HepG2 (cell line): Measurements from ENCODE around the gene TP53BP2. TPM values are rescaled to one million over a fixed set of nuclear protein-coding genes. Genes with fewer than 3 reads are reported as not detected.

Source experiments
- ATAC-seq: fragments of 200-7000 bp; cut with Tn5 transposase; 3 replicates; pipeline ENCODE4 v1.9.1; 2020; ENCODE audit warnings: mild to moderate bottlenecking, moderate library complexity
- BruUV-seq: library from RNA; stranded (reverse); fragments of 400-500 nt; replicated peaks from 2 replicates; lab custom pipeline; 2021; lab: Mats Ljungman, UMichigan
- CTCF ChIA-PET: fragments of 300-600 bp; formaldehyde crosslinking; extraction: SDS; loops from one replicate; lab custom pipeline; 2021; ENCODE audit warnings: low total read pairs, inconsistent platforms, low intra/inter-chr PET ratio; lab: Yijun Ruan, JAX
- POLR2A ChIA-PET: fragments of 350-600 bp; sonication (Branson Sonifier 250); formaldehyde crosslinking; loops from one replicate; lab custom pipeline; 2020; ENCODE audit warnings: antibody characterized with exemption, inconsistent platforms; lab: Yijun Ruan, JAX
- DNase-seq: peaks from one replicate; pipeline ENCODE4 v3.0.0-alpha.2; 2015; ENCODE audit warnings: low spot score
- FAIRE-seq: peaks from 3 replicates; lab custom pipeline; 2011; peaks lifted over from hg19 to GRCh38; lab: Jason Lieb, UNC
- H2AFZ ChIP-seq: one replicate; pipeline ENCODE4 v1.6.1; 2011; ENCODE audit warnings: low read length, inconsistent platforms
- H3K27ac ChIP-seq: fragments of 300-600 bp; 3 replicates; pipeline ENCODE4 v1.8.0; 2011; ENCODE audit warnings: mixed run types, mild to moderate bottlenecking, mixed read lengths, low read length, inconsistent platforms; ENCODE audit not compliant: insufficient read depth; ENCODE audit errors: extremely low read length
- H3K27me3 ChIP-seq, 2 experiments: fragments of 200-600 bp in 1 of 2; 2 replicates in 1 of 2; 3 replicates in 1 of 2; pipeline versions ENCODE4 v1.6.0 to v1.8.0; 2011; ENCODE audit warnings: low read length in 2 of 2, mild to moderate bottlenecking in 2 of 2, moderate library complexity in 2 of 2, inconsistent platforms in 1 of 2; ENCODE audit not compliant: insufficient read depth in 2 of 2, control insufficient read depth in 1 of 2
- H3K36me3 ChIP-seq, 2 experiments: fragments of 200-600 bp in 1 of 2; replicated peaks in 1 of 2; 2 replicates in 1 of 2; 3 replicates in 1 of 2; pipeline versions ENCODE4 v1.5.1 to v1.8.0; 2011; ENCODE audit warnings: low read length in 2 of 2, inconsistent platforms in 1 of 2; ENCODE audit not compliant: insufficient read depth in 2 of 2, control insufficient read depth in 1 of 2
- H3K4me1 ChIP-seq: 2 replicates; pipeline ENCODE4 v1.5.1; 2012; ENCODE audit warnings: low read length, inconsistent platforms; ENCODE audit not compliant: insufficient read depth
- H3K4me2 ChIP-seq: 2 replicates; pipeline ENCODE4 v1.6.0; 2011; ENCODE audit warnings: low read depth, low read length, inconsistent platforms
- H3K4me3 ChIP-seq, 3 experiments: fragments of 200-600 bp in 1 of 3; sonication (generic), shearing (Covaris generic) in 1 of 3; replicated peaks in 1 of 3; 2 replicates each; pipeline ENCODE4 v1.5.1; 2011 to 2016; ENCODE audit warnings: low read length in 3 of 3, inconsistent platforms in 2 of 3, low read depth in 2 of 3, mild to moderate bottlenecking in 2 of 3, control low read depth in 1 of 3, mixed read lengths in 1 of 3; ENCODE audit not compliant: insufficient read depth in 1 of 3
- H3K79me2 ChIP-seq: one replicate; pipeline ENCODE4 v1.6.1; 2011; ENCODE audit warnings: low read length, inconsistent platforms; ENCODE audit not compliant: insufficient read depth
- H3K9ac ChIP-seq: 2 replicates; pipeline ENCODE4 v1.6.0; 2011; ENCODE audit warnings: mild to moderate bottlenecking, low read depth, low read length, inconsistent platforms; ENCODE audit not compliant: insufficient read depth
- H3K9me3 ChIP-seq: 2 replicates; pipeline ENCODE4 v1.5.1; 2012; ENCODE audit warnings: mild to moderate bottlenecking, low read length
- H4K20me1 ChIP-seq: 2 replicates; pipeline ENCODE4 v1.6.0; 2011; ENCODE audit warnings: inconsistent platforms, mild to moderate bottlenecking, low read length, moderate library complexity; ENCODE audit not compliant: insufficient read depth
- CBX1 ChIP-seq: IDR thresholded peaks from one replicate; pipeline ENCODE4 v1.6.1; 2016; ENCODE audit warnings: antibody characterized with exemption, low read depth
- CTCF ChIP-seq: sonication (generic); formaldehyde crosslinking; IDR thresholded peaks from 2 replicates; pipeline ENCODE4 v1.5.0; 2020; ENCODE audit warnings: mild to moderate bottlenecking, missing genetic modification reagents, moderate library complexity
- DDIT3 ChIP-seq: sonication (generic); formaldehyde crosslinking; IDR thresholded peaks from 2 replicates; pipeline ENCODE4 v1.4.0; 2020; ENCODE audit warnings: mild to moderate bottlenecking, missing genetic modification reagents
- HCFC1 ChIP-seq: fragments of 150-350 bp; IDR thresholded peaks from 2 replicates; pipeline ENCODE4 v1.6.1; 2014; ENCODE audit warnings: low read depth, low read length
- HNF4A ChIP-seq: sonication (generic); formaldehyde crosslinking; IDR thresholded peaks from 2 replicates; pipeline ENCODE4 v1.4.0; 2020; ENCODE audit warnings: missing genetic modification reagents
- NFIC ChIP-seq: IDR thresholded peaks from 2 replicates; pipeline ENCODE4 v1.6.1; 2012; ENCODE audit warnings: mild to moderate bottlenecking, low read length, inconsistent platforms
- PAF1 ChIP-seq: IDR thresholded peaks from 2 replicates; pipeline ENCODE4 v1.6.1; 2016; ENCODE audit warnings: missing genetic modification reagents, missing compliant biosample characterization
- PAX8 ChIP-seq: sonication (generic); formaldehyde crosslinking; IDR thresholded peaks from 2 replicates; pipeline ENCODE4 v1.8.0; 2022; ENCODE audit warnings: mild to moderate bottlenecking, missing genetic modification reagents, borderline replicate concordance
- RFXANK ChIP-seq: IDR thresholded peaks from 2 replicates; pipeline ENCODE4 v1.6.1; 2016
- SMARCC2 ChIP-seq: fragments of 450-650 bp; IDR thresholded peaks from 2 replicates; pipeline ENCODE4 v1.6.1; 2017; ENCODE audit warnings: antibody characterized with exemption, mild to moderate bottlenecking
- ZNF235 ChIP-seq: sonication (generic); formaldehyde crosslinking; IDR thresholded peaks from 2 replicates; pipeline ENCODE4 v1.8.1; 2023; ENCODE audit warnings: mild to moderate bottlenecking, missing genetic modification reagents, borderline replicate concordance
- ZNF547 ChIP-seq: sonication (generic); formaldehyde crosslinking; IDR thresholded peaks from 2 replicates; pipeline ENCODE4 v1.5.1; 2020; ENCODE audit warnings: mild to moderate bottlenecking, missing genetic modification reagents
- WGBS: methylation state at CpG from one replicate; pipeline ENCODE4 v1.1.6; 2017; ENCODE audit warnings: low lambda C conversion rate; 5-methylcytosine and 5-hydroxymethylcytosine counted together
- in situ Hi-C: cut with HindIII; loops from 2 replicates; pipeline ENCODE4 v1.10.0; 2017; ENCODE audit warnings: low pct_unique_long_range_greater_than_20kb; ENCODE audit not compliant: extremely low pct_ligation_motif_present
- intact Hi-C: fragments of 100-400 bp; cut with micrococcal nuclease; formaldehyde crosslinking; loops from one replicate; pipeline ENCODE4 v1.10.0; 2022; ENCODE audit not compliant: unreplicated experiment
- polyA plus RNA-seq, 8 experiments: library from polyadenylated mRNA; depleted of rRNA in 3 of 8; stranded (reverse) in 7 of 8; unstranded in 1 of 8; fragments of >200 nt; fragmentation: Illumina TruSeq in 4 of 8; extraction: Trizol in 4 of 8; gene quantifications; 2 replicates each; pipeline versions ENCODE4 v1.2.1 to v1.2.3, GENCODE V29; 2011 to 2016; ENCODE audit warnings: low read depth in 4 of 8, missing spikeins in 1 of 8, mixed read lengths in 1 of 8; ENCODE audit not compliant: insufficient read depth in 1 of 8
- total RNA-seq, 5 experiments: library from RNA; depleted of rRNA; stranded (reverse); fragments of >200 nt; fragmentation: Illumina TruSeq; extraction: Trizol; gene quantifications; 2 replicates each; pipeline ENCODE4 v1.2.3, GENCODE V29; 2016; ENCODE audit warnings: low read depth in 1 of 5
- TF ChIP-seq, protein P1 (sequence below): sonication (generic); formaldehyde crosslinking; IDR thresholded peaks from 2 replicates; pipeline ENCODE4 v1.5.1; 2020; ENCODE audit warnings: mild to moderate bottlenecking, missing genetic modification reagents, moderate library complexity

The TP53BP2 gene
- total and polyA plus RNA-seq, 2 of the 13 experiments (the other 11 are each of a cell fraction or from before 2014, with no cell fraction given): 10.0 to 14.0 TPM

DNA sequence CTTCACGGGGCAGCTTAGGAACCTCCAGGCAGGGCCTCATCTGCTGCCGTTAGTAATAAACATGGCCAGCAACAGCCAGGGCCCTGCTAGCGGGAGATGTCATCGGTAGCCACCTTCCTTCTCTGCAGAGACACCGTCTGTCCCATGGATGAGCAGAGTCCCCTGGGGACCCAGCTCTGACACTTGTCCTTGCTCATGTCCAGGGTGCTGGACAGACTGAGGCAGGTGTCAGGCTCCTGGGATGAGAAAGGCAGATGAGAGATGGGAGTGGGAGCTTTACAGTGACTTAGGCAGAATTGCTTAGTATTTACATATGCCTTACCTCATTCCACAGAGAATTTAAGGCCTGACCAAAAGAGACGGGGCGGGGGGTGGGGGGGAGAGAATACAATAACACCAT is 108.4 kb downstream of the TP53BP2 start:
- no peaks in the 10 kb centered on the region for H3K79me2 ChIP-seq
- peaks cover 8% of the 10 kb centered on the region; the same call in 1 of the 2 replicates for H3K4me1 ChIP-seq
- intact Hi-C loops (no loop called here), in situ Hi-C loops (no loop called here)
- no peak overlapping the region for H3K27ac ChIP-seq
- H3K27me3 ChIP-seq: no peaks in the 10 kb centered on the region
- peak; percentile 35; the same call in 1 of the 3 replicates for ATAC-seq
- no peaks in the 10 kb centered on the region for H3K36me3 ChIP-seq
- H3K9me3 ChIP-seq: no peaks in the 10 kb centered on the region
- ChIA-PET CTCF (no interaction called here), POLR2A (no interaction called here)
- H3K9ac ChIP-seq: no peak overlapping the region
- H3K4me2 ChIP-seq: no peak overlapping the region
- no peak overlapping the region for H3K4me3 ChIP-seq
- WGBS: 36% methylated on average over 3 of the region's 7 CpGs
- no peak for FAIRE-seq
- H2AFZ ChIP-seq: no peak overlapping the region
- H4K20me1 ChIP-seq: no peaks in the 10 kb centered on the region
- DNase-seq: no peak
- no TSS peak for BruUV-seq
- no peak for TF ChIP-seq SMARCC2
- TF ChIP-seq NFIC: no peak
- TF ChIP-seq HCFC1: no peak
- TF ChIP-seq PAF1 (CRISPR knock-in tag): no peak
- TF ChIP-seq HNF4A: no peak
- TF ChIP-seq DDIT3 (CRISPR knock-in tag): no peak
- TF ChIP-seq, protein P1, sequence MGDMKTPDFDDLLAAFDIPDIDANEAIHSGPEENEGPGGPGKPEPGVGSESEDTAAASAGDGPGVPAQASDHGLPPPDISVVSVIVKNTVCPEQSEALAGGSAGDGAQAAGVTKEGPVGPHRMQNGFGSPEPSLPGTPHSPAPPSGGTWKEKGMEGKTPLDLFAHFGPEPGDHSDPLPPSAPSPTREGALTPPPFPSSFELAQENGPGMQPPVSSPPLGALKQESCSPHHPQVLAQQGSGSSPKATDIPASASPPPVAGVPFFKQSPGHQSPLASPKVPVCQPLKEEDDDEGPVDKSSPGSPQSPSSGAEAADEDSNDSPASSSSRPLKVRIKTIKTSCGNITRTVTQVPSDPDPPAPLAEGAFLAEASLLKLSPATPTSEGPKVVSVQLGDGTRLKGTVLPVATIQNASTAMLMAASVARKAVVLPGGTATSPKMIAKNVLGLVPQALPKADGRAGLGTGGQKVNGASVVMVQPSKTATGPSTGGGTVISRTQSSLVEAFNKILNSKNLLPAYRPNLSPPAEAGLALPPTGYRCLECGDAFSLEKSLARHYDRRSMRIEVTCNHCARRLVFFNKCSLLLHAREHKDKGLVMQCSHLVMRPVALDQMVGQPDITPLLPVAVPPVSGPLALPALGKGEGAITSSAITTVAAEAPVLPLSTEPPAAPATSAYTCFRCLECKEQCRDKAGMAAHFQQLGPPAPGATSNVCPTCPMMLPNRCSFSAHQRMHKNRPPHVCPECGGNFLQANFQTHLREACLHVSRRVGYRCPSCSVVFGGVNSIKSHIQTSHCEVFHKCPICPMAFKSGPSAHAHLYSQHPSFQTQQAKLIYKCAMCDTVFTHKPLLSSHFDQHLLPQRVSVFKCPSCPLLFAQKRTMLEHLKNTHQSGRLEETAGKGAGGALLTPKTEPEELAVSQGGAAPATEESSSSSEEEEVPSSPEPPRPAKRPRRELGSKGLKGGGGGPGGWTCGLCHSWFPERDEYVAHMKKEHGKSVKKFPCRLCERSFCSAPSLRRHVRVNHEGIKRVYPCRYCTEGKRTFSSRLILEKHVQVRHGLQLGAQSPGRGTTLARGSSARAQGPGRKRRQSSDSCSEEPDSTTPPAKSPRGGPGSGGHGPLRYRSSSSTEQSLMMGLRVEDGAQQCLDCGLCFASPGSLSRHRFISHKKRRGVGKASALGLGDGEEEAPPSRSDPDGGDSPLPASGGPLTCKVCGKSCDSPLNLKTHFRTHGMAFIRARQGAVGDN: no peak
- TF ChIP-seq PAX8 (CRISPR knock-in tag): no peak
- TF ChIP-seq CTCF (CRISPR knock-in tag): no peak
- no peak for TF ChIP-seq ZNF547
- TF ChIP-seq ZNF235 (CRISPR knock-in tag): no peak
- no peak for TF ChIP-seq CBX1
- no peak for TF ChIP-seq RFXANK (CRISPR knock-in tag)
